Keratinocyte (primary cell): ENCODE results near the gene NCAPH2. TPM values are rescaled to one million over a fixed set of nuclear protein-coding genes. Genes with fewer than 3 reads are reported as not detected.

Experiments used
- DNase-seq: peaks from one replicate; pipeline ENCODE4 v3.0.0-alpha.2; 2011; ENCODE audit warnings: low read depth, missing footprints, low spot score
- FAIRE-seq: peaks from 2 replicates; lab custom pipeline; 2011; peaks lifted over from hg19 to GRCh38; lab: Jason Lieb, UNC
- H2AFZ ChIP-seq: 2 replicates; pipeline ENCODE4 v1.6.0; 2012; ENCODE audit warnings: low read length, control low read depth, inconsistent platforms; ENCODE audit not compliant: control insufficient read depth
- H3K27ac ChIP-seq: 2 replicates; pipeline ENCODE4 v1.5.1; 2011; ENCODE audit warnings: low read length; ENCODE audit not compliant: control insufficient read depth, insufficient read depth
- H3K27me3 ChIP-seq: 3 replicates; pipeline ENCODE4 v1.6.0; 2011; ENCODE audit warnings: low read length; ENCODE audit not compliant: control insufficient read depth, insufficient read depth; ENCODE audit errors: extremely low read depth
- H3K36me3 ChIP-seq, 2 experiments: 2 replicates in 1 of 2; 3 replicates in 1 of 2; pipeline ENCODE4 v1.5.1; 2011; ENCODE audit warnings: low read length in 2 of 2, mild to moderate bottlenecking in 1 of 2; ENCODE audit not compliant: control insufficient read depth in 2 of 2, insufficient read depth in 2 of 2; ENCODE audit errors: extremely low read depth in 1 of 2
- H3K4me1 ChIP-seq: 3 replicates; pipeline ENCODE4 v1.5.1; 2011; ENCODE audit warnings: low read length; ENCODE audit not compliant: control insufficient read depth, insufficient read depth; ENCODE audit errors: extremely low read depth
- H3K4me2 ChIP-seq: 3 replicates; pipeline ENCODE4 v1.6.0; 2011; ENCODE audit warnings: low read depth, low read length; ENCODE audit not compliant: control insufficient read depth, insufficient read depth; ENCODE audit errors: extremely low read depth
- H3K4me3 ChIP-seq, 3 experiments: fragments of 200-600 bp in 1 of 3; sonication (generic) in 1 of 3; 2 replicates in 2 of 3; 3 replicates in 1 of 3; pipeline ENCODE4 v1.5.1; 2011 to 2016; ENCODE audit warnings: low read length in 3 of 3, mild to moderate bottlenecking in 3 of 3, control low read depth in 2 of 3, inconsistent platforms in 1 of 3, low read depth in 1 of 3, mixed read lengths in 1 of 3, mixed run types in 1 of 3, moderate library complexity in 1 of 3; ENCODE audit not compliant: control insufficient read depth in 2 of 3, insufficient read depth in 2 of 3; ENCODE audit errors: extremely low read depth in 1 of 3
- H3K79me2 ChIP-seq: 2 replicates; pipeline ENCODE4 v1.6.0; 2012; ENCODE audit warnings: low read length; ENCODE audit not compliant: control insufficient read depth, insufficient read depth
- H3K9ac ChIP-seq: 3 replicates; pipeline ENCODE4 v1.6.0; 2011; ENCODE audit warnings: low read length; ENCODE audit not compliant: control insufficient read depth, insufficient read depth; ENCODE audit errors: extremely low read depth
- H3K9me1 ChIP-seq: 3 replicates; pipeline ENCODE4 v1.6.0; 2011; ENCODE audit warnings: low read length; ENCODE audit not compliant: control insufficient read depth, insufficient read depth; ENCODE audit errors: extremely low read depth
- H3K9me3 ChIP-seq: 2 replicates; pipeline ENCODE4 v1.5.1; 2012; ENCODE audit warnings: low read depth, low read length; ENCODE audit not compliant: control insufficient read depth
- H4K20me1 ChIP-seq: 3 replicates; pipeline ENCODE4 v1.6.0; 2011; ENCODE audit warnings: low read length; ENCODE audit not compliant: control insufficient read depth, insufficient read depth; ENCODE audit errors: extremely low read depth
- CTCF ChIP-seq, 3 experiments: IDR thresholded peaks in 1 of 3; conservative IDR thresholded peaks in 1 of 3; optimal IDR thresholded peaks in 1 of 3; 2 replicates in 2 of 3; 3 replicates in 1 of 3; pipeline versions ENCODE3 to v1.5.1; 2011; ENCODE audit warnings: low read length in 3 of 3, mild to moderate bottlenecking in 3 of 3, moderate library complexity in 2 of 3, control low read depth in 1 of 3, inconsistent platforms in 1 of 3; ENCODE audit not compliant: insufficient read depth in 2 of 3; ENCODE audit errors: extremely low read depth in 1 of 3
- EZH2 ChIP-seq: IDR thresholded peaks from one replicate; pipeline ENCODE4 v1.6.1; 2012; ENCODE audit warnings: inconsistent platforms, mild to moderate bottlenecking, low read length, moderate library complexity
- dilution Hi-C: fragments of 300-500 bp; cut with MboI; formaldehyde crosslinking; loops from one replicate; pipeline ENCODE4 v1.7.0; 2020; ENCODE audit warnings: low sequenced_read_pairs; ENCODE audit not compliant: extremely low pct_ligation_motif_present
- polyA plus RNA-seq, 5 experiments: library from polyadenylated mRNA; depleted of rRNA in 3 of 5; stranded (reverse) in 3 of 5; stranded (forward) in 1 of 5; unstranded in 1 of 5; fragments of >200 nt; gene quantifications; 1 replicate in 1 of 5; 2 replicates in 3 of 5; 3 replicates in 1 of 5; pipeline versions ENCODE4 v1.2.1 to v1.2.3, GENCODE V29; 2011 to 2012; ENCODE audit warnings: missing spikeins in 2 of 5, low read depth in 1 of 5, low replicate concordance in 1 of 5

Gene NCAPH2
- polyA plus RNA-seq, 1 donor (not counting 4 experiments of a cell fraction or from before 2014, with no cell fraction given): 11.4 TPM

- no peak for FAIRE-seq
- dilution Hi-C loops: no loop called here
Measured at GRCh38 chr22:50553310-50553709, 45.3 kb downstream of the NCAPH2 start.

GRCh38 chr22:50556703-50557102 is 48.7 kb downstream of the NCAPH2 start:
- FAIRE-seq: no peak
- Histone ChIP-seq H3K9me1 (no peaks in the 10 kb centered on the region), H3K4me1 (peaks cover 7% of the 10 kb centered on the region), H3K79me2 (no peaks in the 10 kb centered on the region), H3K27ac (no peak overlapping the region), H3K9me3 (no peaks in the 10 kb centered on the region), H4K20me1 (no peaks in the 10 kb centered on the region), H3K4me3 (no peak overlapping the region), H3K4me2 (no peak overlapping the region), H2AFZ (no peak overlapping the region), H3K9ac (no peak overlapping the region), H3K27me3 (no peaks in the 10 kb centered on the region), H3K36me3 (no peaks in the 10 kb centered on the region)
- DNase-seq: no peak
- TF ChIP-seq CTCF (optimal IDR thresholded peaks at IDR 0.05 in 1 of 3, IDR thresholded peaks at IDR 0.05 in 1 of 3, conservative IDR thresholded peaks at IDR 0.05 in 1 of 3; ENCODE audit: extremely low read depth in 1 of 3, insufficient read depth in 2 of 3, low read length in 3 of 3): no peak
- dilution Hi-C loops: no loop called here

More at GRCh38 chr22:50553310-50553709, 45.3 kb downstream of the NCAPH2 start:
- H2AFZ ChIP-seq: no peak overlapping the region
- no peaks in the 10 kb centered on the region for H4K20me1 ChIP-seq
- no peak overlapping the region for H3K9ac ChIP-seq
- no peaks in the 10 kb centered on the region for H3K79me2 ChIP-seq
- H3K27me3 ChIP-seq: no peaks in the 10 kb centered on the region
- TF ChIP-seq EZH2 (no peak), CTCF (optimal IDR thresholded peaks at IDR 0.05 in 1 of 3, IDR thresholded peaks at IDR 0.05 in 1 of 3, conservative IDR thresholded peaks at IDR 0.05 in 1 of 3; ENCODE audit: extremely low read depth in 1 of 3, insufficient read depth in 2 of 3, low read length in 3 of 3) (no peak)
- H3K4me1 ChIP-seq: no peaks in the 10 kb centered on the region
- H3K4me3 ChIP-seq: no peak overlapping the region
- no peaks in the 10 kb centered on the region for H3K9me3 ChIP-seq
- DNase-seq: no peak
- H3K36me3 ChIP-seq: no peaks in the 10 kb centered on the region
- no peak overlapping the region for H3K4me2 ChIP-seq
- H3K9me1 ChIP-seq: no peaks in the 10 kb centered on the region
- H3K27ac ChIP-seq: no peak overlapping the region
